ENCODE data around the gene H2BW2. TPM values are rescaled to one million over a fixed set of nuclear protein-coding genes. Genes with fewer than 3 reads are reported as not detected.
"Not testable (repeated sequence)": the region's sequence is repeated elsewhere in the genome, so short reads cannot be mapped to it uniquely, and the experiment has no call there.

H2BW2 gene
- polyA plus RNA-seq, 1 donor (not counting 4 experiments of a cell fraction or from before 2014, with no cell fraction given): not detected

GRCh38 chrX:104013606-104014005, 26.1 kb upstream of the H2BW2 start, which contains the start of gene H2BW1:
Gene H2BW1 (minus strand): TSS chrX:104013708. CDS start chrX:104013576, 132 bp downstream.
- no peak within 1 kb of the TSS for H3K27ac ChIP-seq (ENCODE audit: control insufficient read depth, insufficient read depth, low read length)
- no peaks in the 10 kb centered on the region for H3K9me3 ChIP-seq (ENCODE audit: control insufficient read depth, low read depth, low read length)
- dilution Hi-C loops (cut with MboI; ENCODE audit: extremely low pct_ligation_motif_present, low sequenced_read_pairs): no loop called here
- no peaks in the 10 kb centered on the region for H3K27me3 ChIP-seq (ENCODE audit: control insufficient read depth, extremely low read depth, insufficient read depth, low read length)
- H2AFZ ChIP-seq (ENCODE audit: control insufficient read depth, low read length): no peak within 1 kb of the TSS
- H3K4me2 ChIP-seq (ENCODE audit: control insufficient read depth, extremely low read depth, insufficient read depth, low read depth, low read length): no peak within 1 kb of the TSS
- H3K36me3 ChIP-seq (ENCODE audit: control insufficient read depth in 2 of 2, extremely low read depth in 1 of 2, insufficient read depth in 2 of 2, low read length in 2 of 2): no peaks in the 10 kb centered on the region
- H3K4me3 ChIP-seq (ENCODE audit: control insufficient read depth in 2 of 3, extremely low read depth in 1 of 3, insufficient read depth in 2 of 3, low read depth in 1 of 3, low read length in 3 of 3): no peak within 1 kb of the TSS
- H3K9ac ChIP-seq (ENCODE audit: control insufficient read depth, extremely low read depth, insufficient read depth, low read length): no peak within 1 kb of the TSS
- H3K79me2 ChIP-seq (ENCODE audit: control insufficient read depth, insufficient read depth, low read length): no peaks in the 10 kb centered on the region
- H3K4me1 ChIP-seq (ENCODE audit: control insufficient read depth, extremely low read depth, insufficient read depth, low read length): no peaks in the 10 kb centered on the region
- TF ChIP-seq CTCF (optimal IDR thresholded peaks at IDR 0.05 in 1 of 3, IDR thresholded peaks at IDR 0.05 in 1 of 3, conservative IDR thresholded peaks at IDR 0.05 in 1 of 3; ENCODE audit: extremely low read depth in 1 of 3, insufficient read depth in 2 of 3, low read length in 3 of 3) (no peak), EZH2 (IDR thresholded peaks at IDR 0.05; ENCODE audit: low read length) (no peak)
- H3K9me1 ChIP-seq (ENCODE audit: control insufficient read depth, extremely low read depth, insufficient read depth, low read length): no peaks in the 10 kb centered on the region
- FAIRE-seq (no peak), DNase-seq (ENCODE audit: low read depth, low spot score) (no peak)
- no peaks in the 10 kb centered on the region for H4K20me1 ChIP-seq (ENCODE audit: control insufficient read depth, extremely low read depth, insufficient read depth, low read length)

- H3K9ac ChIP-seq (ENCODE audit: control insufficient read depth, extremely low read depth, insufficient read depth, low read length); H4K20me1 ChIP-seq (ENCODE audit: control insufficient read depth, extremely low read depth, insufficient read depth, low read length); H2AFZ ChIP-seq (ENCODE audit: control insufficient read depth, low read length); DNase-seq (ENCODE audit: low read depth, low spot score); H3K4me2 ChIP-seq (ENCODE audit: control insufficient read depth, extremely low read depth, insufficient read depth, low read depth, low read length); H3K4me1 ChIP-seq (ENCODE audit: control insufficient read depth, extremely low read depth, insufficient read depth, low read length); H3K36me3 ChIP-seq (ENCODE audit: control insufficient read depth in 2 of 2, extremely low read depth in 1 of 2, insufficient read depth in 2 of 2, low read length in 2 of 2); H3K9me3 ChIP-seq (ENCODE audit: control insufficient read depth, low read depth, low read length); H3K79me2 ChIP-seq (ENCODE audit: control insufficient read depth, insufficient read depth, low read length); H3K9me1 ChIP-seq (ENCODE audit: control insufficient read depth, extremely low read depth, insufficient read depth, low read length); H3K4me3 ChIP-seq (ENCODE audit: control insufficient read depth in 2 of 3, extremely low read depth in 1 of 3, insufficient read depth in 2 of 3, low read depth in 1 of 3, low read length in 3 of 3); dilution Hi-C loops (cut with MboI; ENCODE audit: extremely low pct_ligation_motif_present, low sequenced_read_pairs); FAIRE-seq; H3K27ac ChIP-seq (ENCODE audit: control insufficient read depth, insufficient read depth, low read length); H3K27me3 ChIP-seq (ENCODE audit: control insufficient read depth, extremely low read depth, insufficient read depth, low read length): not testable (repeated sequence)
Measured at GRCh38 chrX:104015576-104015975, 24.2 kb upstream of the H2BW2 start.

GRCh38 chrX:104018126-104018525, 21.6 kb upstream of the H2BW2 start:
- no peak for FAIRE-seq
- no peaks in the 10 kb centered on the region for H3K27me3 ChIP-seq (ENCODE audit: control insufficient read depth, extremely low read depth, insufficient read depth, low read length)
- dilution Hi-C loops (cut with MboI; ENCODE audit: extremely low pct_ligation_motif_present, low sequenced_read_pairs): no loop called here

More at GRCh38 chrX:104018126-104018525, 21.6 kb upstream of the H2BW2 start:
- no peak overlapping the region for H2AFZ ChIP-seq (ENCODE audit: control insufficient read depth, low read length)
- no peak for TF ChIP-seq CTCF (optimal IDR thresholded peaks at IDR 0.05 in 1 of 3, IDR thresholded peaks at IDR 0.05 in 1 of 3, conservative IDR thresholded peaks at IDR 0.05 in 1 of 3; ENCODE audit: extremely low read depth in 1 of 3, insufficient read depth in 2 of 3, low read length in 3 of 3)
- no peaks in the 10 kb centered on the region for H3K79me2 ChIP-seq (ENCODE audit: control insufficient read depth, insufficient read depth, low read length)
- H3K4me1 ChIP-seq (ENCODE audit: control insufficient read depth, extremely low read depth, insufficient read depth, low read length): no peaks in the 10 kb centered on the region
- H3K4me2 ChIP-seq (ENCODE audit: control insufficient read depth, extremely low read depth, insufficient read depth, low read depth, low read length): no peak overlapping the region
- no peaks in the 10 kb centered on the region for H3K9me1 ChIP-seq (ENCODE audit: control insufficient read depth, extremely low read depth, insufficient read depth, low read length)
- no peaks in the 10 kb centered on the region for H4K20me1 ChIP-seq (ENCODE audit: control insufficient read depth, extremely low read depth, insufficient read depth, low read length)
- H3K9ac ChIP-seq (ENCODE audit: control insufficient read depth, extremely low read depth, insufficient read depth, low read length): no peak overlapping the region
- no peaks in the 10 kb centered on the region for H3K9me3 ChIP-seq (ENCODE audit: control insufficient read depth, low read depth, low read length)
- H3K36me3 ChIP-seq (ENCODE audit: control insufficient read depth in 2 of 2, extremely low read depth in 1 of 2, insufficient read depth in 2 of 2, low read length in 2 of 2): no peaks in the 10 kb centered on the region
- H3K4me3 ChIP-seq (ENCODE audit: control insufficient read depth in 2 of 3, extremely low read depth in 1 of 3, insufficient read depth in 2 of 3, low read depth in 1 of 3, low read length in 3 of 3): no peak overlapping the region
- H3K27ac ChIP-seq (ENCODE audit: control insufficient read depth, insufficient read depth, low read length): no peak overlapping the region
- no peak for DNase-seq (ENCODE audit: low read depth, low spot score)

All from keratinocyte (primary cell).